Measurements from ENCODE around the gene KLHL4. TPM values are rescaled to one million over a fixed set of nuclear protein-coding genes. Genes with fewer than 3 reads are reported as not detected.
"Not testable (repeated sequence)": the region's sequence is repeated elsewhere in the genome, so short reads cannot be mapped to it uniquely, and the experiment has no call there.

KLHL4 gene
- total RNA-seq, 6 experiments from 2014 or later = 0.33 to 0.86 (median 0.52) TPM

DNA sequence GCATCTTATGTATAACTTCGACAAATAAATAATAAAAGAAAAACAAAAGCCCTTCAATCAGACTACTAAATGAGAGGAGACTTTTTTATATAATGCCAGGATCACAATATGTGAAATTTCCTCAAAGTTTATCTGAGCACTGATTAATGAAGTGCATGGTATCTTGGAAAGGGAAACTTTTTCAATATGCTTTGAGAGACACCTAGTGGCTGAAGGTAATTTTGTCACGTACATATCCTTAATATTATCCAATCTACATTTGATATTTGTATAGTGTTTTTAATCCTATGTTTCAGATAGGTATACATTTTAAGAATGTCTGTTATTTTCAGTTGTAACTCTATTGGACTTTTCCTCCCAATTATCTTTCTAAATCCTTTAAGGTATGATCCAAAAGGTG is 146.8 kb downstream of the KLHL4 start:
- no peak overlapping the region for H3K27ac ChIP-seq
- WGBS (ENCODE audit: insufficient coverage, low coverage, low lambda C conversion rate, missing lambda C conversion rate) = 4% methylated on average over 2 of the region's 2 CpGs
- no peaks in the 10 kb centered on the region for H3K36me3 ChIP-seq
- no peaks in the 10 kb centered on the region for H3K4me1 ChIP-seq
- no peak for DNase-seq
- intact Hi-C loops (cut with DNase I) = no loop called here
- no peak overlapping the region for H3K4me3 ChIP-seq
- TF ChIP-seq POLR2A (IDR thresholded peaks at IDR 0.05) = no peak
- TF ChIP-seq, protein P1, sequence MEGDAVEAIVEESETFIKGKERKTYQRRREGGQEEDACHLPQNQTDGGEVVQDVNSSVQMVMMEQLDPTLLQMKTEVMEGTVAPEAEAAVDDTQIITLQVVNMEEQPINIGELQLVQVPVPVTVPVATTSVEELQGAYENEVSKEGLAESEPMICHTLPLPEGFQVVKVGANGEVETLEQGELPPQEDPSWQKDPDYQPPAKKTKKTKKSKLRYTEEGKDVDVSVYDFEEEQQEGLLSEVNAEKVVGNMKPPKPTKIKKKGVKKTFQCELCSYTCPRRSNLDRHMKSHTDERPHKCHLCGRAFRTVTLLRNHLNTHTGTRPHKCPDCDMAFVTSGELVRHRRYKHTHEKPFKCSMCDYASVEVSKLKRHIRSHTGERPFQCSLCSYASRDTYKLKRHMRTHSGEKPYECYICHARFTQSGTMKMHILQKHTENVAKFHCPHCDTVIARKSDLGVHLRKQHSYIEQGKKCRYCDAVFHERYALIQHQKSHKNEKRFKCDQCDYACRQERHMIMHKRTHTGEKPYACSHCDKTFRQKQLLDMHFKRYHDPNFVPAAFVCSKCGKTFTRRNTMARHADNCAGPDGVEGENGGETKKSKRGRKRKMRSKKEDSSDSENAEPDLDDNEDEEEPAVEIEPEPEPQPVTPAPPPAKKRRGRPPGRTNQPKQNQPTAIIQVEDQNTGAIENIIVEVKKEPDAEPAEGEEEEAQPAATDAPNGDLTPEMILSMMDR (IDR thresholded peaks at IDR 0.05) = peak; percentile 55 to 65 (median 62)
- peaks cover 0 to 9% of the 10 kb centered on the region in 2 donors for H3K27me3 ChIP-seq
- H3K9me3 ChIP-seq = no peaks in the 10 kb centered on the region
- ATAC-seq = peak; percentile 58 to 76 (median 67)

DNA sequence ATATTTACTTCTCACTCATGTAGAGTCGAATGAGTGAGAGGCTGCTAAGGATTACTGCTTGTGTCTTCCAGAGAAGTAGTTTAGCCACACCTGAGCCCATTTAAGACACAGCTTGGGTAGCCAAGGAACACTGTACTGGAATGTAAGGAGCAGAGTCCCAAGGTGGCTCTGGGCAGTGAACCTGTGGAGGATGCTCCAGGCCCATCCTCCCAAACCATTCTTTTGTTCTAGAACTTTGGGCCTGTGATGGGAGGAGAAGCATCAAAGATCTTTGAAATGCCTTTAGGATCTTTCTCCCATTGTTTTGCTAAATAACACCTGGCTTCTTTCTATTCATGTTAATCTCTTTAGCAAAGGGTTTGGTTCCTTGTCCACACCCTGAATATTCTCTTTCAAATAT is 162.2 kb downstream of the KLHL4 start:
- Histone ChIP-seq H3K4me1 (no peaks in the 10 kb centered on the region), H3K27ac (no peak overlapping the region), H3K4me3 (no peak overlapping the region), H3K36me3 (no peaks in the 10 kb centered on the region), H3K27me3 (no peaks in the 10 kb centered on the region), H3K9me3 (no peaks in the 10 kb centered on the region)
- DNase-seq (no peak), ATAC-seq (no peak)
- 60% methylated on average over 1 of the region's 1 CpG for WGBS (ENCODE audit: insufficient coverage, low coverage, low lambda C conversion rate, missing lambda C conversion rate)
- TF ChIP-seq POLR2A (IDR thresholded peaks at IDR 0.05) = no peak
- intact Hi-C loops (cut with DNase I) = no loop called here

DNA sequence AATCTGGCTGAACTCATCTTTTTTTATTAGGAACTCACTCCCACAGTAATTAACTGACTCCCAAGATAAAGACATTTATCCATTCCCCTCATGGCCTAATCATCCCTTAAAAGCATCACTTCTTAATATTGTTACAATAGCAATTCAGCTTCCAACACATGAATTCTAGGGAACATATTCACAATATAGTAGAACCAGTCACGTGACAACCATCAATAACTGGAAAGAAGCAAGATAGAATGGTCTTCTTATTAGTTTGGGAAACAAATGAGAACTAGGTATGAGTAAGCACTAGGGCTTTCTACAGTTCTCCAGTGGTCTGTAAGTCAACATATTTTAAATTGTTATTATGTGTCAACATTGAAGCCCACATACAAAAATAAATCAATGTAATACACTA is 170.1 kb downstream of the KLHL4 start:
- no peak overlapping the region for H3K4me3 ChIP-seq
- no peak overlapping the region for H3K27ac ChIP-seq
- H3K4me1 ChIP-seq = no peaks in the 10 kb centered on the region
- no peaks in the 10 kb centered on the region for H3K36me3 ChIP-seq
- no peaks in the 10 kb centered on the region for H3K9me3 ChIP-seq
- DNase-seq (no peak), ATAC-seq (no peak)
- intact Hi-C loops (cut with DNase I) = no loop called here
- TF ChIP-seq POLR2A (IDR thresholded peaks at IDR 0.05) = no peak
- TF ChIP-seq, protein P1 (IDR thresholded peaks at IDR 0.05) = no peak
- no peaks in the 10 kb centered on the region for H3K27me3 ChIP-seq
- 72% methylated on average over 1 of the region's 1 CpG for WGBS (ENCODE audit: insufficient coverage, low coverage, low lambda C conversion rate, missing lambda C conversion rate)

- H3K27ac ChIP-seq; H3K27me3 ChIP-seq; H3K9me3 ChIP-seq; H3K4me1 ChIP-seq; intact Hi-C loops (cut with DNase I); H3K36me3 ChIP-seq; DNase-seq; H3K4me3 ChIP-seq; ATAC-seq: not testable (repeated sequence)
- WGBS (ENCODE audit: insufficient coverage, low coverage, low lambda C conversion rate, missing lambda C conversion rate) = 61% methylated on average over 5 of the region's 5 CpGs
Observed at GRCh38 chrX:87688113-87688748, 170.6 kb downstream of the KLHL4 start.

- H3K27me3 ChIP-seq; intact Hi-C loops (cut with DNase I); H3K4me1 ChIP-seq; DNase-seq; H3K4me3 ChIP-seq; H3K36me3 ChIP-seq; ATAC-seq; H3K27ac ChIP-seq; H3K9me3 ChIP-seq: not testable (repeated sequence)
- WGBS (ENCODE audit: insufficient coverage, low coverage, low lambda C conversion rate, missing lambda C conversion rate) = 92% methylated on average over 6 of the region's 7 CpGs
Observed at GRCh38 chrX:87689218-87689617, 171.6 kb downstream of the KLHL4 start.

GRCh38 chrX:87693204-87693603 is 175.6 kb downstream of the KLHL4 start:
- H3K36me3 ChIP-seq = no peaks in the 10 kb centered on the region
- no peaks in the 10 kb centered on the region for H3K27me3 ChIP-seq
- TF ChIP-seq, protein P1 (IDR thresholded peaks at IDR 0.05) = no peak
- no peak for TF ChIP-seq POLR2A (IDR thresholded peaks at IDR 0.05)
- no peaks in the 10 kb centered on the region for H3K9me3 ChIP-seq
- intact Hi-C loops (cut with DNase I) = no loop called here
- DNase-seq = no peak
- 35% methylated on average over 1 of the region's 1 CpG for WGBS (ENCODE audit: insufficient coverage, low coverage, low lambda C conversion rate, missing lambda C conversion rate)
- no peaks in the 10 kb centered on the region for H3K4me1 ChIP-seq
- ATAC-seq = no peak
- no peak overlapping the region for H3K27ac ChIP-seq
- no peak overlapping the region for H3K4me3 ChIP-seq

Measured in right lobe of liver (tissue), 6 donors.